H9 (cell line): Measurements from ENCODE around the gene KTI12. TPM values are rescaled to one million over a fixed set of nuclear protein-coding genes. Genes with fewer than 3 reads are reported as not detected.

Experiments used
- DNase-seq: peaks from one replicate; pipeline ENCODE4 v3.0.0-alpha.2; 2017
- H2AFZ ChIP-seq: one replicate; pipeline ENCODE4 v1.6.1; 2013; ENCODE audit warnings: mild to moderate bottlenecking, low read length, control low read depth, moderate library complexity
- H2AK5ac ChIP-seq: 2 replicates; pipeline ENCODE4 v1.6.1; 2013; ENCODE audit warnings: low read length, control low read depth, mixed read lengths; ENCODE audit not compliant: insufficient read length
- H2BK120ac ChIP-seq: one replicate; pipeline ENCODE4 v1.6.1; 2013; ENCODE audit warnings: low read depth, mild to moderate bottlenecking, low read length, control low read depth, inconsistent platforms; ENCODE audit not compliant: poor library complexity, severe bottlenecking
- H2BK12ac ChIP-seq: 2 replicates; pipeline ENCODE4 v1.6.1; 2013; ENCODE audit warnings: low read length, control low read depth, mixed read lengths, low read depth; ENCODE audit not compliant: insufficient read length
- H2BK15ac ChIP-seq: 2 replicates; pipeline ENCODE4 v1.6.1; 2013; ENCODE audit warnings: low read depth, low read length, control low read depth
- H2BK20ac ChIP-seq: one replicate; pipeline ENCODE4 v1.6.1; 2013; ENCODE audit warnings: low read depth, mild to moderate bottlenecking, low read length, control low read depth, inconsistent platforms; ENCODE audit not compliant: poor library complexity, severe bottlenecking
- H2BK5ac ChIP-seq: 2 replicates; pipeline ENCODE4 v1.6.1; 2013; ENCODE audit warnings: low read length, control low read depth, mixed read lengths; ENCODE audit not compliant: insufficient read length
- H3K14ac ChIP-seq: 2 replicates; pipeline ENCODE4 v1.6.1; 2013; ENCODE audit warnings: low read length, control low read depth; ENCODE audit not compliant: insufficient read depth
- H3K18ac ChIP-seq: 2 replicates; pipeline ENCODE4 v1.6.1; 2013; ENCODE audit warnings: low read depth, mild to moderate bottlenecking, mixed read lengths, low read length, control low read depth; ENCODE audit not compliant: insufficient read length
- H3K23ac ChIP-seq: 2 replicates; pipeline ENCODE4 v1.6.1; 2013; ENCODE audit warnings: low read length, control low read depth, mixed read lengths, low read depth; ENCODE audit not compliant: insufficient read length
- H3K23me2 ChIP-seq: 2 replicates; pipeline ENCODE4 v1.6.1; 2013; ENCODE audit warnings: low read depth, mild to moderate bottlenecking, mixed read lengths, low read length, control low read depth; ENCODE audit not compliant: insufficient read length, poor library complexity, severe bottlenecking
- H3K27ac ChIP-seq: 2 replicates; pipeline ENCODE4 v1.5.1; 2013; ENCODE audit warnings: low read length, control low read depth, mixed read lengths, low read depth; ENCODE audit not compliant: insufficient read length
- H3K27me3 ChIP-seq: 2 replicates; pipeline ENCODE4 v1.6.1; 2013; ENCODE audit warnings: low read length, control low read depth, inconsistent platforms; ENCODE audit not compliant: insufficient read depth
- H3K4ac ChIP-seq: 2 replicates; pipeline ENCODE4 v1.6.1; 2013; ENCODE audit warnings: low read depth, mild to moderate bottlenecking, control low read depth, inconsistent platforms, low read length, moderate library complexity
- H3K4me1 ChIP-seq: 2 replicates; pipeline ENCODE4 v1.6.1; 2013; ENCODE audit warnings: low read length, control low read depth, inconsistent platforms; ENCODE audit not compliant: insufficient read depth
- H3K4me2 ChIP-seq: 2 replicates; pipeline ENCODE4 v1.6.1; 2013; ENCODE audit warnings: low read length, control low read depth, mixed read lengths; ENCODE audit not compliant: insufficient read length, insufficient read depth
- H3K56ac ChIP-seq: 2 replicates; pipeline ENCODE4 v1.6.1; 2013; ENCODE audit warnings: low read depth, mild to moderate bottlenecking, mixed read lengths, low read length, control low read depth; ENCODE audit not compliant: insufficient read length
- H3K79me1 ChIP-seq: 2 replicates; pipeline ENCODE4 v1.6.1; 2013; ENCODE audit warnings: low read depth, mild to moderate bottlenecking, moderate library complexity, low read length, control low read depth, inconsistent platforms; ENCODE audit not compliant: insufficient read depth, poor library complexity, severe bottlenecking
- H3K79me2 ChIP-seq: 2 replicates; pipeline ENCODE4 v1.6.1; 2013; ENCODE audit warnings: low read length, control low read depth, inconsistent platforms; ENCODE audit not compliant: insufficient read depth
- H3K9ac ChIP-seq: 2 replicates; pipeline ENCODE4 v1.6.1; 2013; ENCODE audit warnings: low read length, control low read depth, mixed read lengths; ENCODE audit not compliant: insufficient read length; ENCODE audit errors: extremely low read depth
- H3K9me3 ChIP-seq: one replicate; pipeline ENCODE4 v1.6.1; 2013; ENCODE audit warnings: low read depth, low read length, inconsistent platforms; ENCODE audit not compliant: control insufficient read depth
- H3T11ph ChIP-seq: one replicate; pipeline ENCODE4 v1.6.1; 2013; ENCODE audit warnings: mild to moderate bottlenecking, low read length, control low read depth, inconsistent platforms
- H4K20me1 ChIP-seq: one replicate; pipeline ENCODE4 v1.6.1; 2013; ENCODE audit not compliant: control insufficient read depth, insufficient read length, insufficient read depth
- H4K5ac ChIP-seq: 2 replicates; pipeline ENCODE4 v1.6.1; 2013; ENCODE audit warnings: low read depth, mild to moderate bottlenecking, mixed read lengths, low read length, control low read depth; ENCODE audit not compliant: insufficient read length
- H4K8ac ChIP-seq: replicated peaks from 2 replicates; pipeline ENCODE4 v1.6.1; 2013; ENCODE audit warnings: low read length, control low read depth, mixed read lengths, low read depth; ENCODE audit not compliant: insufficient read length
- H4K91ac ChIP-seq: 2 replicates; pipeline ENCODE4 v1.6.1; 2013; ENCODE audit warnings: low read depth, mild to moderate bottlenecking, moderate library complexity, mixed read lengths, low read length, control low read depth; ENCODE audit not compliant: insufficient read length
- H3K27ac Mint-ChIP-seq, 3 experiments: 2 replicates in 2 of 3; 3 replicates in 1 of 3; pipeline ENCODE4 v1.8.0; 2020 to 2021; ENCODE audit warnings: mixed read lengths in 3 of 3, mild to moderate bottlenecking in 1 of 3, moderate library complexity in 1 of 3
- H3K27me3 Mint-ChIP-seq: 2 replicates; pipeline ENCODE4 v1.8.0; 2021; ENCODE audit warnings: low read depth, mild to moderate bottlenecking, moderate library complexity, mixed read lengths
- H3K36me3 Mint-ChIP-seq, 3 experiments: 2 replicates in 2 of 3; 3 replicates in 1 of 3; pipeline ENCODE4 v1.8.0; 2020 to 2021; ENCODE audit warnings: low read depth in 3 of 3, mixed read lengths in 3 of 3; ENCODE audit not compliant: insufficient read depth in 1 of 3
- H3K4me1 Mint-ChIP-seq, 2 experiments: 2 replicates each; pipeline ENCODE4 v1.8.0; 2020; ENCODE audit warnings: mixed read lengths in 2 of 2
- H3K4me3 Mint-ChIP-seq, 2 experiments: 2 replicates in 1 of 2; 3 replicates in 1 of 2; pipeline ENCODE4 v1.8.0; 2020 to 2021; ENCODE audit warnings: mild to moderate bottlenecking in 2 of 2, mixed read lengths in 2 of 2, moderate library complexity in 1 of 2
- H3K9me3 Mint-ChIP-seq, 2 experiments: 2 replicates in 1 of 2; 3 replicates in 1 of 2; pipeline ENCODE4 v1.8.0; 2020; ENCODE audit warnings: mild to moderate bottlenecking in 2 of 2, mixed read lengths in 2 of 2, moderate library complexity in 1 of 2
- CTCF ChIP-seq: fragments of 200-600 bp; sonication (generic); conservative IDR thresholded peaks from 3 replicates; pipeline ENCODE4 v1.8.0; 2021; ENCODE audit warnings: antibody characterized with exemption, mild to moderate bottlenecking
- WGBS: extraction: QIAGEN DNeasy Blood & Tissue Kit; methylation state at CpG from one replicate; pipeline ENCODE4 v1.1.7; 2013; ENCODE audit warnings: missing lambda C conversion rate, low lambda C conversion rate, mixed read lengths; ENCODE audit not compliant: insufficient read length; ENCODE audit errors: extremely low coverage; 5-methylcytosine and 5-hydroxymethylcytosine counted together
- total RNA-seq: library from RNA; stranded (reverse); gene quantifications from 2 replicates; pipeline ENCODE4 v1.2.1, GENCODE V29; 2021

KTI12 gene
- total RNA-seq, 1 experiment from 2014 or later = 16.7 TPM

GRCh38 chr1:52057876-52058415, 24.3 kb upstream of the KTI12 start:
- Histone ChIP-seq H4K20me1 (no peaks in the 10 kb centered on the region), H3K18ac (no peak overlapping the region), H3K4ac (no peak overlapping the region), H3K9ac (peak overlapping the region; percentile 76), H2BK120ac (no peak overlapping the region), H3K27me3 (no peaks in the 10 kb centered on the region), H3K4me2 (peak overlapping the region; percentile 83), H3K79me1 (no peaks in the 10 kb centered on the region), H3K9me3 (no peaks in the 10 kb centered on the region), H2AK5ac (no peak overlapping the region), H2BK5ac (no peak overlapping the region), H3K14ac (no peak overlapping the region), H3K27ac (no peak overlapping the region), H3K23ac (no peak overlapping the region), H4K91ac (no peak overlapping the region), H4K8ac (no peak overlapping the region), H3K23me2 (peaks cover 10% of the 10 kb centered on the region), H3K56ac (no peak overlapping the region), H3K4me1 (no peaks in the 10 kb centered on the region), H2AFZ (no peak overlapping the region), H3K79me2 (peaks cover 29% of the 10 kb centered on the region; the same call in 1 of the 2 replicates), H2BK12ac (no peak overlapping the region), H3T11ph (no peak overlapping the region), H2BK20ac (no peak overlapping the region), H2BK15ac (no peak overlapping the region), H4K5ac (no peak overlapping the region)
- H3K27ac Mint-ChIP-seq = peak overlapping the region; percentile 52 to 100 (median 98); a peak in 6 of 7 replicates
- H3K36me3 Mint-ChIP-seq = peaks cover 21 to 56% (median 43%) of the 10 kb centered on the region in 3 experiments
- no peaks in the 10 kb centered on the region; a peak in 1 of 5 replicates for H3K9me3 Mint-ChIP-seq
- H3K4me3 Mint-ChIP-seq = peak overlapping the region; percentile 99 to 100
- H3K4me1 Mint-ChIP-seq = peaks cover 25 to 28% of the 10 kb centered on the region in 2 experiments
- no CpG with 5 or more reads among the region's 1 CpG for WGBS
- no peaks in the 10 kb centered on the region for H3K27me3 Mint-ChIP-seq
- DNase-seq = no peak
- TF ChIP-seq CTCF = no peak
